ENCODE data around the gene HCRT. TPM values are rescaled to one million over a fixed set of nuclear protein-coding genes. Genes with fewer than 3 reads are reported as not detected.
A peak's percentile ranks its signal among the peaks of the same experiment; 100 is the strongest.
"Not testable (repeated sequence)": the region's sequence is repeated elsewhere in the genome, so short reads cannot be mapped to it uniquely, and the experiment has no call there.

The HCRT gene
- total RNA-seq, 1 experiment from 2014 or later, result not detected

GRCh38 chr17:42198897-42199296, 13.6 kb upstream of the HCRT start:
- DNase-seq (ENCODE audit: low read depth), result no peak

GRCh38 chr17:42197564-42198156, 12.4 kb upstream of the HCRT start:
- no peak for DNase-seq (ENCODE audit: low read depth)

GRCh38 chr17:42193969-42194899, 9.0 kb upstream of the HCRT start, which contains the start of gene GHDC:
GHDC (minus strand) TSS chr17:42194494; CDS start chr17:42193581, 913 bp downstream.
- DNase-seq (ENCODE audit: low read depth), result peak; percentile 77

GRCh38 chr17:42193216-42193968, 8.1 kb upstream of the HCRT start:
- DNase-seq (ENCODE audit: low read depth), result no peak

GRCh38 chr17:42192189-42193126, 7.2 kb upstream of the HCRT start:
- DNase-seq (ENCODE audit: low read depth), result no peak

GRCh38 chr17:42191275-42191608, 6.0 kb upstream of the HCRT start:
- DNase-seq (ENCODE audit: low read depth), result no peak

GRCh38 chr17:42190491-42191274, 5.4 kb upstream of the HCRT start:
- DNase-seq (ENCODE audit: low read depth), result no peak

GRCh38 chr17:42189651-42189965, 4.4 kb upstream of the HCRT start:
- DNase-seq (ENCODE audit: low read depth), result no peak

- DNase-seq (ENCODE audit: low read depth), result no peak
Observed at GRCh38 chr17:42188749-42189650, 3.7 kb upstream of the HCRT start.

GRCh38 chr17:42187833-42188232, 2.6 kb upstream of the HCRT start:
- DNase-seq (ENCODE audit: low read depth), result no peak

GRCh38 chr17:42186191-42186590, 939 bp upstream of the HCRT start:
- DNase-seq (ENCODE audit: low read depth), result not testable (repeated sequence)

GRCh38 chr17:42185621-42185930, 324 bp upstream of the HCRT start:
- DNase-seq (ENCODE audit: low read depth), result no peak

GRCh38 chr17:42183741-42184711, 1.2 kb downstream of the HCRT start:
- DNase-seq (ENCODE audit: low read depth), result peak; percentile 45

GRCh38 chr17:42182927-42183734, 2.1 kb downstream of the HCRT start:
- peak; percentile 30 for DNase-seq (ENCODE audit: low read depth)

GRCh38 chr17:42181851-42182207, 3.4 kb downstream of the HCRT start:
- no peak for DNase-seq (ENCODE audit: low read depth)

GRCh38 chr17:42180922-42181850, 4.1 kb downstream of the HCRT start, which contains the start of gene KCNH4:
KCNH4 (minus strand) TSS chr17:42181142; CDS start chr17:42180945, 197 bp downstream.
- peak; percentile 72 for DNase-seq (ENCODE audit: low read depth)

All from RPMI7951 (cell line).